Activated CD8-positive, alpha-beta memory T cell treated with anti-CD3 and anti-CD28 coated beads for 24 hours (primary cell): ENCODE measurements around the gene NMNAT3.
"Not testable (repeated sequence)": the region's sequence is repeated elsewhere in the genome, so short reads cannot be mapped to it uniquely, and the experiment has no call there.

Source experiments
- DNase-seq: peaks from one replicate; pipeline ENCODE4 v3.0.0-alpha.2; 2020

NMNAT3 gene

GRCh38 chr3:139633511-139633910 lies 44.3 kb downstream of the NMNAT3 start:
- no peak for DNase-seq

DNA sequence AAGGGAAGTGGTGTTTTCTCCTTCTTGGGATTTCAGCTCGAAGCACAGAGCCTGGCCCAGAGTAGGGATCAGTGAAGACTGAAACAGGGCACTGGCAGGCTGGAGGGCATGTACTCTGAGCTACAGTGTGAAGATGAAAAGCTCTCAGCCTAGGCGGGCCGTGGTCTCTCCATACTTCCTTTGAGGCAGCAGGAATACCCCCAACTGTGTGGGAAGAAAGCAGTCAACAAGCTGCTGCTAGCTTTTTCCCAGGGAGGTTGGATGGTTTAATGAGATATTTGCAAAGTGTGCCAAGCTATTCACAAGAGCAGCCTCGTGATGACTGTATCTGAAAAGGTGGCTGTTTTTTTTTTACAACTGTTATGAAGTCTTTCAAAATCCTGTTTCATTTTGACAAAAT lies 47.2 kb downstream of the NMNAT3 start:
- no peak for DNase-seq

- DNase-seq: no peak
Measured at GRCh38 chr3:139629033-139629432, 48.7 kb downstream of the NMNAT3 start.

DNA sequence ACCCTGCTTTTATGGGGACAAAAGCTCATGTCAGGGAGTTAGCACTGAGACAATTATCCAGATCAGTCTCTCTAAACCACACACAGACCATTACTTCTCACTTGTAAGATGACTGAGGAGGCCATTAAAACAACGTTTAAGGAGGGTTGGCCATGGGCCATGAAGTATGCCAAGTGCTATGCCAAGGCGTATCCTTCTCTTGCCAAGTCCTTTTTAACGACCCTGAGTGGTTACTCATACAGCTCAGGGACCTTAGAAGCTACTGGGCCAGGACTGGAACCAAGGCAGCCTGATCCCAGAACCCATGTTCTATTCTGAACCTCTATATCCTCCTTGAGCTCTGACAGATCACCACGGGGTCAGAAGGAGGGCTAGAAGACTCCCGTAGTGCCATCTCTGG lies 50.0 kb downstream of the NMNAT3 start:
- no peak for DNase-seq

DNA sequence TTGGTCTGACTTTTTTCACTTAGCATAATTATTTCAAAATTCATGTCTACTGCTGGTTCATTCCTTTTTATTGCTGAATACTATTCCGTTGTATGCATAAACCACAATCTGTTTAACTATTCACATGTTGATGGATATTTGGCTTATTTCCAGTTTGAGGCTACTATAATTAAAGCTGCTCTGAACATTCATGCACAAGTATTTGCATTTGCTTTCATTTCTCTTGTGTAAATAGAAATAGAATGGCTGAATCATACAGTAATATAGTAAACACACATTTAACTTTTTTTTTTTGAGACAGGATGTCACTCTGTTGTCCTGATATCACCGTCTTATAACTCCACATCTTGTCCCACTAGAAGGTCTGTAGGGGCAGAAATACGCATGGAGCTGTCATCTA lies 57.3 kb downstream of the NMNAT3 start:
- no peak for DNase-seq

- DNase-seq: no peak
Measured at GRCh38 chr3:139619484-139619883, 58.3 kb downstream of the NMNAT3 start.

DNA sequence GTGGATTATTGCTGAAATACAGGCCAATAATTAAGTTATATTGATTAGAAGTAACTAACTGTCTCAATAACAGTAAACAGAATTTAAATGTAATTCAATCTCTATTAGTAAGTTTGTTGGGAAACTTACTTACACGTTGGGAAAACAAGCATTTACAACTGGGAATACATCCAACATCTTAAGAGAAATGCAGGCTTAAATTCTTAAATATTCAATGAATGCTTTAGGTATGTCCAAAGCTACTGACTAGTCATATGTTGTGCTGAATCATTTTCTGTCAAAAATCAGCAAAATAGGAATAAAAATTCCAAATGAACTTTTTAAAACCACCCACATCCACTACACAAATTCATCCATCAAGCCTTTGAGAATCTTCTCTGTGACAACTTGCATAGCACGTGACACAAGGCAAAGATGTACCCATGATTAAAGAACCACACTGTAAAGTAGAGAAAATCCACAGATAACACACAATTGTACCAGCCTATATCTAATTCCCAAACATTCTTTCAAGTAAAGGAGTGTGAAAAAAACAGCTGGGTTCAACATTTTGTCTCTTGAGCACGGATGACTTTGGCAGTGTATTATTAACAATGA lies 60.0 kb downstream of the NMNAT3 start:
- DNase-seq: no peak

DNA sequence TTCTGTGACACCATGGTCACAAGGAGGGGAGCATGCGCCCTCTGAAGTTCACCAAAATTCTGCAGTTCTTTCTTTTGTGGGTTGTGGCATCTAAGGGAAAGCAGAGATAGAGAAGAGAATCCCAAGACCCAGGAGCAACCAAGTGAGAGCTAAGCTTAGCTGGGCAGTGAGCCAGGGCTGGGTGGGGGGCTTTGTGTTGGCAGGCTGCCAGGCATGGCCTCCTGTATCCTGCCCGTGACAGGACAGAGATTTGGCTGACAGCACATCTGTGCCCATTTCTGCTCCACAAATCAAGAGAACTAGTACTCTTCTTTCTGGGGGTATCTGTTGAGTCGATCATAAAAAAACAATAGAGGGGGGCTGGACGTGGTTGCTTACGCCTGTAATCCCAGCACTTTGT lies 66.2 kb downstream of the NMNAT3 start:
- no peak for DNase-seq

GRCh38 chr3:139610886-139611285 lies 66.9 kb downstream of the NMNAT3 start:
- no peak for DNase-seq

DNA sequence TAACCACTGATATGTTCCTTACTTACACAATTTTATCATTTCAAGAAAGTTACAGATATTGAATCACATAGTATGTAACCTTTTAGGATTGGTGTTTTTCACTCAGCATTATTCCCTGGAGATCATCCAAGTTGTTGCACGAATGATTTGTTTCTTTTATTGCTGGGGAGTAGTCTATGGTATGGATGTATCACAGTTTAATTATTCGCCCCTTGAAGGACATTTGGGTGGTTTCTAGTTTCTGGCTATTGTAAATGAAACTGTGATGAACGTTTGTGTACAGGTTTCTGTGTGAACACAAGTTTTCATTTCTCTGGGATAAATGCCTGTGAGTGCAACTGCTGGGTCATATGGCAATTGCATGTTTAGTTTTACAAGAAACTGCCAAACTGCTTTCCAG lies 68.8 kb downstream of the NMNAT3 start:
- no peak for DNase-seq

- DNase-seq: no peak
Measured at GRCh38 chr3:139608108-139608380, 69.7 kb downstream of the NMNAT3 start.

DNA sequence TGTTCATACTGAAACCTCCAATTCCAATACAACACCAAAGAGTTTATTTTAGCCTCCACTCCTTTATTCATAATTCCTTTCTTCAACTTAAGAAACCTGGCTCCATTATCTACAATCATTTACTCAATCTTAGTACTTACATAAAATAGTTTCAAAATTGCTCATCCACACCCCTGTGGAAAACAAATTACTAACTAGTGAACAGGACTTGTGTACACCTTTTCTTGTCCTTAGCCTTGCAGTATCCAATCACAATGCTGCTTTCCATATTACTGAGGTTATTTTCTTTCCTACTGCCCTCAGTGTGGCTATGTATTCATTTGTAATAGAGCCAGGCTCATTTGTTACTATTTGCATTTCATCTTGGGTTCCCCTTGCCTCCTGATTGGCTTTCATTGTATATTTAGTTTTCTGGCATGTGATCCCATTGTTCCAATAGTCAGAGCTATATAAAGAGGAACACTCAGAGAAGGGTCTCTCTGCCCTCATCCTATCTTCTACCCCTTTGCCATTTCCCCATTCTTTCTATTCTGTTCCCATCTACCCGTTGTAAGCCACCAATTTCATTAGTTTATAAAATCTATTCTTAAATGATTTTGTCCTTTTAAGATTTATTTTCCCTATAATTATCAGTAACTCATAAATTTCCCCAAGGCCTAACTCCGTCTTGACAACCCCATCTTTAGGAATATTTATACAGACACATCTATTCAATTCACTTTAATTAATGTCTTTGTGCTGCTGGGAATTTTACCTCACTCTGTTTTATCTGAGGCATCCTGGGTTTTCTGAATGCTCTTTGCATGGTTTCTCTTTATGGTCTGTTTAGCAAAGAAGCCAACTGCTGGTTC lies 70.3 kb downstream of the NMNAT3 start:
- no peak for DNase-seq

DNA sequence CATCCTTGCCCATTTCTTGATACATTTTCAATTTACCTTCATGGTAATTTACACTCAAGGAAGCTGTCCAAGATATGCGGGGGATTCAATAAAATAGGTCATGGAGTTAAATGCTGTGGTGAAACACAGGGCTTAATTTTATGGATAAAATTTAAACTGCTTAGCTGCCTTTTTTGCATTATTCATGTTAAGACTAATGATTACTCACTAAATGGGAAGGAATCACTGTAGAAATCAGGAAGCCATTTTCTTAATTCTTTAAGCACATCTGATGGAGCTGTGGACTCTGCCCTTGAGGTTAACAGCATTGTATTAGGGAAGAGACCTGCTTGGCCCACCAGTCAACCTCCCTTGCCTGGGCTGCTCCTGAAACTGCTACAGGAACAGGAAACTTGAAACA lies 75.8 kb downstream of the NMNAT3 start:
- no peak for DNase-seq

GRCh38 chr3:139601191-139601961 lies 76.4 kb downstream of the NMNAT3 start:
- DNase-seq: no peak

GRCh38 chr3:139597947-139598346 lies 79.8 kb downstream of the NMNAT3 start:
- DNase-seq: no peak

GRCh38 chr3:139591186-139591585 lies 86.6 kb downstream of the NMNAT3 start:
- DNase-seq: not testable (repeated sequence)

GRCh38 chr3:139588450-139588849 lies 89.3 kb downstream of the NMNAT3 start:
- no peak for DNase-seq

- no peak for DNase-seq
Measured at GRCh38 chr3:139587797-139588196, 90.0 kb downstream of the NMNAT3 start.

DNA sequence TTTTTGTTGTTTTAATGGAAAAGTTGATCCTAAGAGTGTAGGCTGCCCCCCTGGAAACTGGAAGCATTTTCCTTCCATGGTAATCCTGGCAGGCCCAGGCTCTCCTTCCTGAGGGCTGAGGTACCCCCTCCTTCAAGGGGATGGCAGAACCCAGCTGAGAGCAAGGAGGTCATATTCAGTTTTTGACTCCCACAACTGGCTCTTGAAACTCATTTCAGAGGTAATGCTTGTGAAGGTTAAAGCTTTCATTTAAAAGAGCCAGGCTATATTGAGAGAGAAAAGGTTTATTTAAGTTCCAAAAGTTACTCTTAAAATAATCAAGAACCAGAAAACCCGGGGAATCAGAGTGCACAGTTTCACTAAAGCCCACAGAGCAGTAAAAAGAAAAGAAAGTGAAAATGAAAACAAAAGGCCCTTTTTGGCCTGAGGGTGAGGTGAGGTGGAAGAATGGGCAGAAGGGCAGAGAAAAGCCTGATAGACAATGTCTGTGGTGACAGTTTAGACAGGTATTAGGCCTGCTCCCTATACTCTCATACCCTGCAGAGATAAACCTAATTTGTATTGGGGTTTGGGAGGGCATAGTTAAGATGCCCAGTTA lies 91.3 kb downstream of the NMNAT3 start:
- no peak for DNase-seq

GRCh38 chr3:139585820-139586219 lies 92.0 kb downstream of the NMNAT3 start:
- no peak for DNase-seq

- not testable (repeated sequence) for DNase-seq
Measured at GRCh38 chr3:139583651-139584050, 94.1 kb downstream of the NMNAT3 start.

DNA sequence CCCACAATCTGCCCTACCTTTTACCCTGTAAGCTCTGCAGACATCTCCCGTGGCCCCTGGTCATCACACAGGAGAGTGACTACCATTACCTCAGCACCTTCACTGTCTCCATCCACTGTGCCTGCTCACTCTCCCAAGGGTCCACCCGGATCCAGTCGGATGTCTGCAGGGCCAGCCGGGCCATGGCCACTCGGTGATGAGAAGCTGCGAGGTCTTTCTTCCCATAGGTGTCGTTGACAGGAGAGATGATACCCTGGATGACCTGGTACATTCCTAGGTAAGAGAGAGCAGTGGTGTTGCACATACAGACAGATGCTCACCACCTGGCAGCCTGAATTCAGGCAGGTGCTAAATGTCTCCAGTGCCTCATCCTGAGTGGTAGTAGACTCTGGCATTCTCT lies 99.0 kb downstream of the NMNAT3 start:
- DNase-seq: no peak

DNA sequence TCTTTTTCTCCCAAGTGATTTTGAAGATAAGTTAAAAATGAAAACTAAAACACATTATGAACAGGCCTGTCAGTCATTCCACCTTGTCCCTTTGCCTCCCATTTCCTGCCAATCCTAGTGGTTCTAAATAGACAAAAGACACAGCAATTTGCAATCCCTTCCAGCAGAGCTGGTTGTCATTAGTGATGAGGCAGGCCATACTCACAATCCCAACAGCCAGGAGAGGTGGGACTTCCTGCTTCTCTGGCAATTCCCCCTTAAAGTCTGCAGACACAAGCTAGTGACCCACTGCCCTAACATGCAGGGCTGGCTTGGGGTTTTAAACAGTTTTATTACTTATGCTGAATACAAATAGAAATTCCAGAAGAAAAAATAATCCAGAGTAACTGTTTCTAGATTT lies 99.9 kb downstream of the NMNAT3 start:
- no peak for DNase-seq

DNA sequence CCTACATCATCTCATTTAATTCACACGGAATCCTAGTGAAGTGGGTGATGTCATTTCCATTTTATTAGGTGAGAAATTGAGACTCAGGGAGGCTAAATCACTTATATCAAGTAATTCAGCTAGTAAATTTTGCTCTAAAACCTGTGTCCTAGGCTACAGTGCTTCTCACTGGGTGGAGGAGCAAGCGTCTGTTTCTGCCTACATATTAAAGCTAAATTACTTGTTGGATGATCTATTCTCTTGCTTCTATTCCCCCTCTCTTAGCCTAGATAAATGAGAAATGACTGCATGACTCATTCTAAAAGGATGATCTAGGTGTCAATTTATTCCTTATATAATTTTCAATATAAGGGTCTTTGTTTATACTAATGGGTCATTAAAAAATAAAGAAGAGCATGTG lies 100.4 kb downstream of the NMNAT3 start:
- no peak for DNase-seq
